GM06990 (cell line): Measurements from ENCODE around the gene XIST.

Experiments
- DNase-seq: peaks from one replicate; pipeline ENCODE4 v3.0.0-alpha.2; 2011; ENCODE audit not compliant: insufficient read length; ENCODE audit errors: extremely low read depth
- H3K27me3 ChIP-seq: replicated peaks from 2 replicates; pipeline ENCODE4 v1.6.0; 2011; ENCODE audit warnings: low read length; ENCODE audit not compliant: control insufficient read depth, insufficient read depth
- H3K36me3 ChIP-seq: 2 replicates; pipeline ENCODE4 v1.5.1; 2011; ENCODE audit warnings: low read length; ENCODE audit not compliant: control insufficient read depth, insufficient read depth
- H3K4me3 ChIP-seq: replicated peaks from 2 replicates; pipeline ENCODE4 v1.5.1; 2011; ENCODE audit warnings: low read depth, mild to moderate bottlenecking, control low read depth, low read length
- CTCF ChIP-seq: IDR thresholded peaks from 2 replicates; pipeline ENCODE4 v1.5.1; 2011; ENCODE audit warnings: low read length, control low read depth, mild to moderate bottlenecking, inconsistent platforms; ENCODE audit not compliant: insufficient read depth, poor library complexity, severe bottlenecking

Gene XIST

GRCh38 chrX:73851014-73852009 is 1.2 kb downstream of the XIST start:
- Histone ChIP-seq H3K27me3 (no peaks in the 10 kb centered on the region), H3K4me3 (peak overlapping the region; percentile 67), H3K36me3 (no peaks in the 10 kb centered on the region; the same call in 1 of the 2 replicates)
- DNase-seq = peak; percentile 83
- TF ChIP-seq CTCF = no peak

GRCh38 chrX:73850124-73851013 is 2.1 kb downstream of the XIST start:
- Histone ChIP-seq H3K4me3 (peak overlapping the region; percentile 67), H3K27me3 (no peaks in the 10 kb centered on the region), H3K36me3 (no peaks in the 10 kb centered on the region; the same call in 1 of the 2 replicates)
- no peak for DNase-seq
- TF ChIP-seq CTCF = peak; percentile 49

GRCh38 chrX:73849073-73849472 is 3.4 kb downstream of the XIST start:
- no peaks in the 10 kb centered on the region; the same call in 1 of the 2 replicates for H3K36me3 ChIP-seq
- no peak for TF ChIP-seq CTCF
- DNase-seq = no peak
- H3K4me3 ChIP-seq = peak overlapping the region; percentile 62
- H3K27me3 ChIP-seq = no peaks in the 10 kb centered on the region

- Histone ChIP-seq H3K4me3 (peak overlapping the region; percentile 62), H3K27me3 (no peaks in the 10 kb centered on the region), H3K36me3 (no peaks in the 10 kb centered on the region; the same call in 1 of the 2 replicates)
- no peak for TF ChIP-seq CTCF
- DNase-seq = no peak
These were observed 4.5 kb downstream of the XIST start for GRCh38 chrX:73847991-73848390.

DNA sequence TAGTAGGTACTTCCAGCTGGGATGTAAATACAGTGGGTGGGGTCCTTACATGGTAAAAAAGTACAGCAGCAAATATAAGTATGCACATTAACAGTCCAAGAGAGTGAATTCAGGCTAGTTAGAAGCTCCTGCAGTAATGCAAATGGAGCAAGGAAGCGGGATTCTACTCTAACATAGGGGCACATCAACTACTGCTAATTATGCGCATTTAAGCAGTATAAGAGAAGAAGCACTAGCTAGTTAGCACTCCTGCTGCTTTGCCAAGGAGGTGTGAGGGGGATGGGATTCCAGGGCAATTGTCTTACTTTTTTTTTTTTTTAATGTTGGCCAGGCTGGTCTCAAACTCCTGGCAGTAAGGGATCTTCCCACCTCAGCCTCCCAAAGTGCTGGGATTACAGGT is 5.4 kb downstream of the XIST start:
- Histone ChIP-seq H3K27me3 (no peaks in the 10 kb centered on the region), H3K4me3 (no peak overlapping the region), H3K36me3 (no peaks in the 10 kb centered on the region; the same call in 1 of the 2 replicates)
- no peak for DNase-seq
- no peak for TF ChIP-seq CTCF
